MM.1S (cell line): ENCODE results near the gene IRF3.

ENCODE experiments used
- DNase-seq: peaks from one replicate; pipeline ENCODE4 v3.0.0-alpha.2; 2015
- H2AFZ ChIP-seq: fragments of 300-600 bp; sonication (generic); 2 replicates; pipeline ENCODE4 v1.6.0; 2016; ENCODE audit warnings: antibody characterized with exemption, low read length
- H3F3A ChIP-seq: fragments of 300-600 bp; sonication (generic); 2 replicates; pipeline ENCODE4 v1.6.1; 2016; ENCODE audit warnings: mild to moderate bottlenecking, antibody characterized with exemption, low read length, moderate library complexity, mixed read lengths; ENCODE audit not compliant: insufficient read depth
- H3K27ac ChIP-seq: fragments of 300-600 bp; sonication (generic); 2 replicates; pipeline ENCODE4 v1.5.1; 2016; ENCODE audit warnings: mild to moderate bottlenecking, low read length
- H3K27me3 ChIP-seq: fragments of 300-600 bp; sonication (generic); replicated peaks from 2 replicates; pipeline ENCODE4 v1.6.0; 2016; ENCODE audit warnings: low read length; ENCODE audit not compliant: insufficient read depth
- H3K36me3 ChIP-seq: fragments of 300-600 bp; sonication (generic); replicated peaks from 2 replicates; pipeline ENCODE4 v1.6.1; 2016; ENCODE audit warnings: mild to moderate bottlenecking, low read length, mixed read lengths; ENCODE audit not compliant: insufficient read depth
- H3K4me1 ChIP-seq: fragments of 300-600 bp; sonication (generic); 2 replicates; pipeline ENCODE4 v1.6.1; 2016; ENCODE audit warnings: low read length, mixed read lengths
- H3K4me2 ChIP-seq: fragments of 300-600 bp; sonication (generic); 2 replicates; pipeline ENCODE4 v1.6.0; 2016; ENCODE audit warnings: low read depth, low read length
- H3K4me3 ChIP-seq: fragments of 300-600 bp; sonication (generic); 2 replicates; pipeline ENCODE4 v1.5.1; 2016; ENCODE audit warnings: low read length, mixed read lengths
- H3K79me2 ChIP-seq: fragments of 300-600 bp; sonication (generic); 2 replicates; pipeline ENCODE4 v1.6.1; 2016; ENCODE audit warnings: mixed run types, low read length, mixed read lengths
- H3K9ac ChIP-seq: fragments of 300-600 bp; sonication (generic); 2 replicates; pipeline ENCODE4 v1.6.1; 2016; ENCODE audit warnings: low read length, mixed read lengths
- H3K9me2 ChIP-seq: fragments of 300-600 bp; sonication (generic); replicated peaks from 2 replicates; pipeline ENCODE4 v1.6.1; 2016; ENCODE audit warnings: mild to moderate bottlenecking, low read length, mixed read lengths; ENCODE audit not compliant: insufficient read depth
- H3K9me3 ChIP-seq: fragments of 300-600 bp; sonication (generic); replicated peaks from 2 replicates; pipeline ENCODE4 v1.6.1; 2016; ENCODE audit warnings: mild to moderate bottlenecking, low read length, mixed read lengths; ENCODE audit not compliant: insufficient read depth
- H4K20me1 ChIP-seq: fragments of 300-600 bp; sonication (generic); 2 replicates; pipeline ENCODE4 v1.6.1; 2016; ENCODE audit warnings: mild to moderate bottlenecking, low read length, moderate library complexity, mixed read lengths; ENCODE audit not compliant: insufficient read depth
- CTCF ChIP-seq: fragments of 300-600 bp; sonication (generic); IDR thresholded peaks from 2 replicates; pipeline ENCODE4 v1.5.1; 2016; ENCODE audit warnings: antibody characterized with exemption, low read length, mixed read lengths
- EZH2 ChIP-seq: fragments of 300-600 bp; sonication (generic); optimal IDR thresholded peaks from 2 replicates; pipeline ENCODE3; 2017; ENCODE audit warnings: low read depth, mild to moderate bottlenecking, antibody characterized with exemption, low read length, mixed read lengths
- EZH2phosphoT487 ChIP-seq: fragments of 300-600 bp; sonication (generic); IDR thresholded peaks from 2 replicates; pipeline ENCODE4 v1.6.1; 2018; ENCODE audit warnings: antibody characterized with exemption, low read length

Gene IRF3

GRCh38 chr19:49657493-49658138 is 8.0 kb downstream of the IRF3 start:
- no peaks in the 10 kb centered on the region for H3K27me3 ChIP-seq
- H3K79me2 ChIP-seq, result peaks cover 10% of the 10 kb centered on the region
- H3K9me2 ChIP-seq, result no peaks in the 10 kb centered on the region
- no peak overlapping the region for H3K27ac ChIP-seq
- no peak for DNase-seq
- no peaks in the 10 kb centered on the region; the same call in 1 of the 2 replicates for H3K36me3 ChIP-seq
- H3K4me2 ChIP-seq, result no peak overlapping the region
- H3K9ac ChIP-seq, result no peak overlapping the region
- TF ChIP-seq EZH2 (no peak), CTCF (no peak), EZH2phosphoT487 (no peak)
- H2AFZ ChIP-seq, result no peak overlapping the region
- no peak overlapping the region for H3K4me3 ChIP-seq
- H3K4me1 ChIP-seq, result peaks cover 1% of the 10 kb centered on the region; the same call in 1 of the 2 replicates
- H4K20me1 ChIP-seq, result no peaks in the 10 kb centered on the region
- no peaks in the 10 kb centered on the region for H3F3A ChIP-seq
- no peaks in the 10 kb centered on the region for H3K9me3 ChIP-seq

GRCh38 chr19:49656456-49657109 is 9.1 kb downstream of the IRF3 start:
- no peak for DNase-seq
- no peaks in the 10 kb centered on the region for H3K9me2 ChIP-seq
- no peaks in the 10 kb centered on the region for H3K79me2 ChIP-seq
- H3F3A ChIP-seq, result no peaks in the 10 kb centered on the region
- TF ChIP-seq CTCF (no peak), EZH2phosphoT487 (no peak), EZH2 (no peak)
- H3K9ac ChIP-seq, result no peak overlapping the region
- no peaks in the 10 kb centered on the region for H3K4me1 ChIP-seq
- no peaks in the 10 kb centered on the region for H4K20me1 ChIP-seq
- no peak overlapping the region for H3K4me2 ChIP-seq
- no peaks in the 10 kb centered on the region for H3K9me3 ChIP-seq
- H2AFZ ChIP-seq, result no peak overlapping the region
- no peak overlapping the region for H3K27ac ChIP-seq
- H3K27me3 ChIP-seq, result no peaks in the 10 kb centered on the region
- H3K4me3 ChIP-seq, result no peak overlapping the region
- no peaks in the 10 kb centered on the region; the same call in 1 of the 2 replicates for H3K36me3 ChIP-seq

- Histone ChIP-seq H3K9me3 (no peaks in the 10 kb centered on the region), H2AFZ (no peak overlapping the region), H3K4me2 (no peak overlapping the region), H3K4me1 (no peaks in the 10 kb centered on the region), H3K9ac (no peak overlapping the region), H3K27ac (no peak overlapping the region), H3K36me3 (no peaks in the 10 kb centered on the region; the same call in 1 of the 2 replicates), H3K9me2 (no peaks in the 10 kb centered on the region), H3K27me3 (no peaks in the 10 kb centered on the region), H3F3A (no peaks in the 10 kb centered on the region), H4K20me1 (no peaks in the 10 kb centered on the region), H3K79me2 (0 out of 2 replicates have a peak, but pooled peaks cover 3% of the 10 kb centered on the region), H3K4me3 (no peak overlapping the region)
- no peak for DNase-seq
- TF ChIP-seq EZH2phosphoT487 (no peak), CTCF (no peak), EZH2 (no peak)
Observed at GRCh38 chr19:49655570-49656455, 9.8 kb downstream of the IRF3 start.
